HG03565 (cell line): ENCODE results near the gene SGMS1.
"Not testable (repeated sequence)": the region's sequence is repeated elsewhere in the genome, so short reads cannot be mapped to it uniquely, and the experiment has no call there.

Source experiments
- ATAC-seq: cut with Tn5 transposase; IDR thresholded peaks from one replicate; pipeline ENCODE4 v1.9.1; 2021; ENCODE audit warnings: mild to moderate bottlenecking, moderate library complexity; ENCODE audit not compliant: unreplicated experiment

Gene SGMS1

DNA sequence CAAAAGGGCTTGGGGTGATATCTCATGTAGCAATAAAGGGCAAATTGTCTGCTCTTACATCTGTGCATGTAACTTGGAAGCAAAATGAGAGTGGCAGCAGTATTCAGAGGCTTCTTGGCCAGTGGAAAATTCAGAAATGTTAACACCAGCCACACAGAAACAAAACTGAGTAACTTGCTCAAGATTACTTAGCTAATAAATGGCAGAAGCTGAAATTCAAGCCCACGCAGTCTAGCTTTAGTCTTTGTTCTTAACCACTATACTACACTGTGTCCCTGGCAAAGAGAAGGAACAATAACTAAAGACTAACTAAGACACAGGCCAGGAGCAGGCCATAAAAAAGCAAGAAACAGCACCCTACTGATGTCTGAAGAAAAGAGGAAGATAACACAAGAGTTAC lies 186.5 kb downstream of the SGMS1 start:
- ATAC-seq = no peak

DNA sequence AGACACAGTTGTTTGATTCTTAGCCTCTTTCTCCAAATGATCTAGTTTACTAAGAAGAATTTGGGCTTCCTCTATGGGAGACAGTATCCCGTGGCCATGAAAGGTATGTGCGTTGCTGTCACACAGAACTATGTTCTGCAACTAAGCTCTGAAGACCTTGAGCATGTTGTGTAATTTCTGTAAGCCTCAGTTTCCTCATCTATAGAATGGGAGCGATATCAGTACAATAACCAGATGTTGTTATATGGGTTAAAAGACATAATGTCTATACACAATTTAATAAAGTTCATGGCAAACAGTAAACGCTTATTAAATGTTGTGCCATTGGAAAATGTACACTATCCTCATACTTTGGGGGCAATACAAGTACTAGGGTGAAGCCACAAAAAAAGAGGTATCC lies 187.0 kb downstream of the SGMS1 start:
- ATAC-seq = no peak

- ATAC-seq = peak; percentile 29
Observed at GRCh38 chr10:50432211-50433009, 191.3 kb downstream of the SGMS1 start.

GRCh38 chr10:50431791-50432190 lies 192.0 kb downstream of the SGMS1 start:
- peak; percentile 90 for ATAC-seq

DNA sequence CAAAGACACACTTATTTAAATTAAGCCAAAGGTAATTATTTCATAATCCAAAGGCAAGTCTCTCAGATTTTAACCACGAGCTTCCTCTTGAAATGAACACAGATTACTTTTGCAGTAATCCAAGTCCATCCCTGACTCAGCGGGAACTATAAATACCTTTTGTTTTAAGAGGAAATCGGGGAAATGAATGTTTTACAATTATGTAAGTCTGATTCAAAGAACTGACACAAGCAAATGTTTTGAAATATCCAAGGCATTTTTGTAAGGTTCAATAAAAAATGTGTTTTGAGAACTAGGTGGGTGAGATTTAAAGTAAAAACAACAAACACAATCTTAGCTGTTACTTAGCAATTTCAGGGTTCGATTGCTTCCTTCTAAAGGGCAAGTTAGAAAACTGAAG lies 192.6 kb downstream of the SGMS1 start:
- no peak for ATAC-seq

DNA sequence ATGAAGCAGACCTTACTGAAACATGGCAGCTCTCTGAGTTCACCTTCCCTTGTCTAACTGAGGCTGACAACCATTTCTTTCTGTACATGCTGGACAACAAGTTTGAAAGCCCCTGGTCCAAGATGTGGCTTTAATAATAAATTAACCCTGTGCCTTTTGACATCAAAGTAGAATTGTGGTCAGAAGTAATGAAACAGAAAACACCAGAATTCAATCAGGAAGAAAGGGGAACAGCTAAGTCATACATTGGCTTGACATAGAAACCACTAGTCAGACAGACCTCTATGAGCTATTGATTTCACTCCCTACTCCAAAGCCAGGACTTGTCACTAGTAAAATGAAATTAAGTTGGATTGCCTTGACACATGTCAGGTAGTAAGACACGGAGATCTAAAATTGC lies 197.3 kb downstream of the SGMS1 start:
- ATAC-seq = peak; percentile 76

- not testable (repeated sequence) for ATAC-seq
Observed at GRCh38 chr10:50425215-50425614, 198.5 kb downstream of the SGMS1 start.

DNA sequence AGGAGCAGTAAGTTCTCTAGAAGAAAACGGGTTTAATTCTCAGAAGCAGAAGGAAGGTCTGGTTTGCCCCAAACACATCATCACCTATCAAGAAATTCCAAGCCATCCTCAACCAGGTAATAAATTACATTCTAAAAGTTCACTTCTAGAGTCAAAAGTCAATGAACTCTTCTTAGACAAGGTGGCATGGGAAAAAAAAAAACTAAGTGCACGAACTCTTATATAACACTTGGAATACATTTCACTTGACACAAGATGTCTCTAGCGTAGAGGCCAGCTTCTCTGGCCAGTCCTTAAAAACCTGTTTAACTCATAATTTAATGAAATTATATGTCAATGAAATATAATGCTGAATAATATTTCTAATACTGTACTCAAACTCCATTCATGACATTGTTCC lies 200.3 kb downstream of the SGMS1 start:
- ATAC-seq = no peak

GRCh38 chr10:50422259-50422658 lies 201.5 kb downstream of the SGMS1 start:
- no peak for ATAC-seq

DNA sequence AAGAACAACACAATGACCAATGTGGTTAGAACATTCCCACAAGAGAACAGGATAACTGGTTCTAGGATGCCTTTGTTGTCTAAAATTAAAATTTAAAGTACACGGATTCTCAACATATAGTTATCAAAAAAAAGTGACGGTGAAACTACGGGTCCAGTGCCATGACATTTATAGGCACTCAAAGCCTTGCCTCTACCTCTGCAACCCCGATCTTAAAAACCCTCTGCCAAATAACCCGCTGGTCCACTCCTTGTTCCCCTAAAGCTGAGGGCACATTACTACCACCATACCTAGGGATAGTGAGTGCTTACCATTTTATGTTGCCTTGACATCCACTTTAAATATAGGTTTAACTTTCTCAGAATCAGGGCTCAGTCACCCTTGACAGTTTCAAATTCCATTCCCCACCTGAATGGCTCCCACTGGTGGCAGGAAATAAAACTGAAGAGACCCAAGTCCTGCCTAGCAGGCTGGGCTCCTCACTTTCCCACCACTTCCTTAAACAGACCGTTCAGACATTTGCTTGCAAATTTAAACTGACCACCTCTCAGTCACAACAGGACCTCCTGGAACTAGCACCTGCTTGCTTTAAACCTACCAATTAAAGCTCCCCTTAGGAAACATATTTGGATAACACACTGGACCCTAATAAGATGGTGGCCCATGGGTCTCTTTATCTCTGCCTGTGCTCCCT lies 202.6 kb downstream of the SGMS1 start:
- ATAC-seq = peak; percentile 37

GRCh38 chr10:50420196-50420595 lies 203.6 kb downstream of the SGMS1 start:
- no peak for ATAC-seq

- ATAC-seq = no peak
Observed at GRCh38 chr10:50419756-50420155, 204.0 kb downstream of the SGMS1 start.

DNA sequence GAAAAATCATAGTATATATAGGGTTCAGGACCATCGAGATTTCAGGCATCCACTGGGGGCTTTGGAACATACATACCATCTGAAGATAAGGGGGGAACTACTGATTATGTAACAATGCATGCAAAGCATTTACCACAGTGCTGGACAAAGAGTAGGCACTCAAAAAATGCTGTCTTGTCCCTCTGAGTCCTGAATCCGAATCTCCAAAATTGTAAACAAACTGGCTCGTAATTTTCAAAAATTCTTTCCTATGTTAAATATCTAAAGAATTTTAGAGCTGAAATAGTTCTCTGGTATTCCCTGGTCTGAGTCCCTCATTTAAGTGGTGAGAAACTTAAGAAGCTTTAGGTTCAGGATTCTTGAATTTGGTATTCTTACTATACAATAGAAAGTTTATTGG lies 204.7 kb downstream of the SGMS1 start:
- no peak for ATAC-seq

- peak; percentile 76 for ATAC-seq
Observed at GRCh38 chr10:50417886-50418830, 205.6 kb downstream of the SGMS1 start.

GRCh38 chr10:50417486-50417885 lies 206.3 kb downstream of the SGMS1 start:
- ATAC-seq = peak; percentile 9

- no peak for ATAC-seq
Observed at GRCh38 chr10:50416881-50417280, 206.9 kb downstream of the SGMS1 start.

DNA sequence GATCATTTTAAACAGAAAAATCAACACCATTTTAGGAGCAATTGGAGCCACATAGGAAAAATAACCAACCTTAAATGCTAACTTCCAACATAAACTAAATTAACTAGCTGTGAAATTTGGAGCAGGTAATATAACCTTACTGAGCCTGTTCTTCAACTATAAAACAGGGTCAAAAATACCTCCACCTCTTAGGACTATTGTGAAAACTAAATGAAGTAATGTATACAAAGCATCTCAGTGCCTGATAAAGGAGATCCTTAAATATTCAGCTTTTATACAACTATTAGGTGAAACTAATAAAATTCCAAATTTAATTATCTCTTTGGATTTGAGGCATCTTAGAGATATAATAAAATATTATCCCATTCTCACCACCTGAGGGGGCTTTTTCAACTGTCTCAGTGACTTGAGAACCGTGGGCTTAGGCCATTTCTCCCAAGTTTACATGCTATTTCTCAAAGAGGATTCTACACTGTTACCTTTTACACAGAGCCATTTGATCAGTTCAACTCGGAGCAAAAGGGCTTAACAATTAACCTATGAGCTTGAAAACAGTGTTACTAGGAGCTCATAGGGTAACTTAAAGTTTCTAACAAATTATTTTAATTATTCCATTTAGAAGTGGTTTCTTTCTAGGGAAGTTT lies 207.5 kb downstream of the SGMS1 start:
- ATAC-seq = no peak

DNA sequence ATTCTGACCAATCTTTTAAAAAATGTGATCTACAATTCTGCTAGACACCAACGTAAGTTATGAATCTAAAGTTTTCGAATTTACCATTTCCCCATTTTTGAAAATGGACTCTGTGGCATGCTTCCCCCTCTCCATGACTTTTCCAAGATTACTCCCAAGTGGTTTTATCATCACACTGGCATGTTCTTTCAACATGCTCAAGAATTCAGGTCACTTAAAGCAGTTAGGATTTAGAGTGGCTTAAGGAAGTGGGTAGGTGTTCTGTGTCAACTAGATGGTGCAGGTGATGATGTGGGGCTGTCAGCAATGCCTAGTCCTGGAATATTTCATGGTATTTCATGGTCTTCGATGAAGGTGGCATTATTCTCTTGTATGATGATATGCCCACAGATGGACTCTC lies 208.5 kb downstream of the SGMS1 start:
- ATAC-seq = no peak

- ATAC-seq = no peak
Observed at GRCh38 chr10:50410066-50410811, 213.5 kb downstream of the SGMS1 start.
